DOHH2 (cell line): ENCODE results near the gene PCSK5.

Experiments used
- H3F3A ChIP-seq: fragments of 200-600 bp; sonication (generic), shearing (Covaris generic); 2 replicates; pipeline ENCODE4 v1.6.0; 2016; ENCODE audit warnings: antibody characterized with exemption, mild to moderate bottlenecking; ENCODE audit not compliant: control insufficient read depth, insufficient read depth
- H3K27ac ChIP-seq: fragments of 200-600 bp; sonication (generic); 2 replicates; pipeline ENCODE4 v1.5.1; 2014; ENCODE audit warnings: low read depth, mild to moderate bottlenecking, low read length, moderate library complexity
- H3K27me3 ChIP-seq: fragments of 200-600 bp; sonication (generic); 2 replicates; pipeline ENCODE4 v1.6.1; 2014; ENCODE audit warnings: mild to moderate bottlenecking, low read length, mixed read lengths; ENCODE audit not compliant: control insufficient read depth
- H3K36me3 ChIP-seq: fragments of 200-600 bp; sonication (generic); 2 replicates; pipeline ENCODE4 v1.6.1; 2014; ENCODE audit warnings: mild to moderate bottlenecking, low read length, moderate library complexity, mixed read lengths; ENCODE audit not compliant: control insufficient read depth
- H3K4me1 ChIP-seq: fragments of 200-600 bp; sonication (generic); 2 replicates; pipeline ENCODE4 v1.6.1; 2014; ENCODE audit warnings: mild to moderate bottlenecking, low read length, mixed read lengths; ENCODE audit not compliant: control insufficient read depth
- H3K4me2 ChIP-seq: fragments of 200-600 bp; sonication (generic); 2 replicates; pipeline ENCODE4 v1.6.0; 2014; ENCODE audit warnings: mild to moderate bottlenecking, low read length, moderate library complexity
- H3K4me3 ChIP-seq: fragments of 200-600 bp; sonication (generic); 2 replicates; pipeline ENCODE4 v1.5.1; 2014; ENCODE audit warnings: mild to moderate bottlenecking, low read length, mixed read lengths
- H3K79me2 ChIP-seq: fragments of 200-600 bp; sonication (generic); 2 replicates; pipeline ENCODE4 v1.6.1; 2014; ENCODE audit warnings: mild to moderate bottlenecking, low read length, mixed read lengths; ENCODE audit not compliant: control insufficient read depth
- H3K9me2 ChIP-seq: fragments of 200-600 bp; sonication (generic); replicated peaks from 2 replicates; pipeline ENCODE4 v1.6.1; 2014; ENCODE audit warnings: mild to moderate bottlenecking, low read length, mixed read lengths; ENCODE audit not compliant: control insufficient read depth
- H3K9me3 ChIP-seq: fragments of 200-600 bp; sonication (generic); 2 replicates; pipeline ENCODE4 v1.6.1; 2014; ENCODE audit warnings: antibody characterized with exemption, low read length, mixed read lengths; ENCODE audit not compliant: control insufficient read depth, insufficient read depth
- H4K20me1 ChIP-seq: fragments of 200-600 bp; sonication (generic); 2 replicates; pipeline ENCODE4 v1.6.0; 2014; ENCODE audit warnings: low read depth, mild to moderate bottlenecking, antibody characterized with exemption, low read length, moderate library complexity; ENCODE audit not compliant: control insufficient read depth, insufficient read depth
- EZH2phosphoT487 ChIP-seq: fragments of 200-600 bp; sonication (generic); IDR thresholded peaks from 2 replicates; pipeline ENCODE4 v1.6.1; 2017; ENCODE audit warnings: borderline replicate concordance, mild to moderate bottlenecking, antibody characterized with exemption, low read length, moderate library complexity, mixed read lengths
- TF ChIP-seq, protein P1 (sequence below): fragments of 200-600 bp; sonication (generic); IDR thresholded peaks from one replicate; pipeline ENCODE4 v1.5.1; 2014; ENCODE audit warnings: antibody characterized with exemption, mild to moderate bottlenecking, low read depth, low read length; ENCODE audit not compliant: poor library complexity, severe bottlenecking

Gene PCSK5

DNA sequence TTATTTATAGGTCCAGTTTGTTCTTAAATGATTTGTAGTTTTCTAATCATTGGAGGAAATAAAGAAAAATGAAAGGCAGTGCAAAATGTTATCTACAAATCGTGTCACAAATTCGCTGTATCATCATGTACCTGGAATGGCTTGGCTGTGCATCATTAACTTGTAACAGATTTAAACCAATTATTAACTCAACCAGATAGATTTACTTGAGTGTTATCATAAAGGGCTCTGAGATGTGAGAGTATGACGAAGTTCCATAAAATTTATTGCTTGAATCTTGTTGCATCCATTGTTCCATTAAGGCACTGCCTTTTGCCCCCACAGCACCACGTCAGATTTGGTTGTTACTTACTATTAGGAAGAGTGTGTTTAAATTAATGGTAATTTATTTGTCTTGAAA lies 23.5 kb downstream of the PCSK5 start:
- no peaks in the 10 kb centered on the region for H3F3A ChIP-seq
- H3K9me3 ChIP-seq: no peaks in the 10 kb centered on the region
- H3K36me3 ChIP-seq: no peaks in the 10 kb centered on the region
- H3K4me3 ChIP-seq: no peak overlapping the region
- H3K4me1 ChIP-seq: no peaks in the 10 kb centered on the region
- no peaks in the 10 kb centered on the region for H4K20me1 ChIP-seq
- no peaks in the 10 kb centered on the region for H3K9me2 ChIP-seq
- no peaks in the 10 kb centered on the region for H3K27me3 ChIP-seq
- TF ChIP-seq, protein P1, sequence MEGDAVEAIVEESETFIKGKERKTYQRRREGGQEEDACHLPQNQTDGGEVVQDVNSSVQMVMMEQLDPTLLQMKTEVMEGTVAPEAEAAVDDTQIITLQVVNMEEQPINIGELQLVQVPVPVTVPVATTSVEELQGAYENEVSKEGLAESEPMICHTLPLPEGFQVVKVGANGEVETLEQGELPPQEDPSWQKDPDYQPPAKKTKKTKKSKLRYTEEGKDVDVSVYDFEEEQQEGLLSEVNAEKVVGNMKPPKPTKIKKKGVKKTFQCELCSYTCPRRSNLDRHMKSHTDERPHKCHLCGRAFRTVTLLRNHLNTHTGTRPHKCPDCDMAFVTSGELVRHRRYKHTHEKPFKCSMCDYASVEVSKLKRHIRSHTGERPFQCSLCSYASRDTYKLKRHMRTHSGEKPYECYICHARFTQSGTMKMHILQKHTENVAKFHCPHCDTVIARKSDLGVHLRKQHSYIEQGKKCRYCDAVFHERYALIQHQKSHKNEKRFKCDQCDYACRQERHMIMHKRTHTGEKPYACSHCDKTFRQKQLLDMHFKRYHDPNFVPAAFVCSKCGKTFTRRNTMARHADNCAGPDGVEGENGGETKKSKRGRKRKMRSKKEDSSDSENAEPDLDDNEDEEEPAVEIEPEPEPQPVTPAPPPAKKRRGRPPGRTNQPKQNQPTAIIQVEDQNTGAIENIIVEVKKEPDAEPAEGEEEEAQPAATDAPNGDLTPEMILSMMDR: no peak
- TF ChIP-seq EZH2phosphoT487: no peak
- no peak overlapping the region for H3K27ac ChIP-seq
- no peaks in the 10 kb centered on the region for H3K79me2 ChIP-seq
- H3K4me2 ChIP-seq: no peak overlapping the region

DNA sequence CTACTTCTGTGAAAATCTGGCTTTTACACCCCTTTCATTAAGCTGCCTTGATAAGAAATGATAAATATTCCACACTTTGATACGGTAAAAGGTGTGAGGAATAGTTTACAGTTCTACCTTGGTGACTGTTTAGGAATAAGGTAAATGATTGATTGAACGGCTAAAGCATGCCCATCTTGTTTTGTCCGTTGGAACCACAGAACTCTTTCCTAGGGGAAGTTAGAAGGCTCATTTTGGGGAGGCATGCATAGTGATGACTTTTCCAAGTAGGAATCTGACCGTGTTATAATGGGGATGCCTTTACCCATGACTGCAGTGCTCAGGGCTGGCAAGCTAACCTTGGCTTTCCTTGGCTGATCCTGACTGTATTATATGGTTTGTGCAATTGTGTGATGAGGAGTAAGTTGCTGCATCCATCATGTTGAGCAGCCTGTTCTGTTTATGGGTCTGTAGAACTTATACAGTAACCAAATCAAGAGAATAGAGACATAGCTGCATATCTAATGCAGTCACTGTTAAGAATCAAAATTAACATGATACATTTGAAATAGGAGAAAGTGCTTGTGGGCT lies 24.5 kb downstream of the PCSK5 start:
- no peak overlapping the region for H3K4me3 ChIP-seq
- TF ChIP-seq EZH2phosphoT487: no peak
- TF ChIP-seq, protein P1: no peak
- H3K4me2 ChIP-seq: no peak overlapping the region
- no peaks in the 10 kb centered on the region for H4K20me1 ChIP-seq
- no peaks in the 10 kb centered on the region for H3K9me2 ChIP-seq
- H3K79me2 ChIP-seq: no peaks in the 10 kb centered on the region
- H3K27ac ChIP-seq: no peak overlapping the region
- H3K27me3 ChIP-seq: no peaks in the 10 kb centered on the region
- no peaks in the 10 kb centered on the region for H3K36me3 ChIP-seq
- H3K9me3 ChIP-seq: no peaks in the 10 kb centered on the region
- H3F3A ChIP-seq: no peaks in the 10 kb centered on the region
- no peaks in the 10 kb centered on the region for H3K4me1 ChIP-seq

DNA sequence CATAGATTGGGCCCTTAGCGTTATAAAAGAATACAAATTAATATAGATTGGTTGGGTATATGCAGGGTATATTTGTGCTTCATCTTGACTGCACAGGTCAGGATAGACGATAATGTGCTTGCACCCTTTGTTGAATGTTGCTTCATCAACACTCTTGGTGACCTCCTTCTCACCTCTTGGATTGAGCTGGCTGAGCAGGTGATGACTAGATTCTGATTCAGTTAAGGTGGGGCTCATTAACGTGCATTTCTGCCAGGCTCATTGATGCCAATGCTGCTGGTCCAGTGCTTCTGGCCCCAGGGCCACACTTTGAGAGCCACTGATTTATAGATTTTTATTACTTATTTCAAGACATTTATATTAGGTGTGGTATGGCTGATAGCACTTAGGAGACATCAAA lies 27.7 kb downstream of the PCSK5 start:
- Histone ChIP-seq H3K79me2 (no peaks in the 10 kb centered on the region), H3K4me2 (no peak overlapping the region), H3K4me1 (no peaks in the 10 kb centered on the region), H3K4me3 (no peak overlapping the region), H3F3A (no peaks in the 10 kb centered on the region), H3K9me2 (no peaks in the 10 kb centered on the region), H4K20me1 (no peaks in the 10 kb centered on the region), H3K36me3 (no peaks in the 10 kb centered on the region), H3K27me3 (no peaks in the 10 kb centered on the region), H3K9me3 (no peaks in the 10 kb centered on the region), H3K27ac (no peak overlapping the region)
- TF ChIP-seq EZH2phosphoT487: no peak
- TF ChIP-seq, protein P1: no peak

DNA sequence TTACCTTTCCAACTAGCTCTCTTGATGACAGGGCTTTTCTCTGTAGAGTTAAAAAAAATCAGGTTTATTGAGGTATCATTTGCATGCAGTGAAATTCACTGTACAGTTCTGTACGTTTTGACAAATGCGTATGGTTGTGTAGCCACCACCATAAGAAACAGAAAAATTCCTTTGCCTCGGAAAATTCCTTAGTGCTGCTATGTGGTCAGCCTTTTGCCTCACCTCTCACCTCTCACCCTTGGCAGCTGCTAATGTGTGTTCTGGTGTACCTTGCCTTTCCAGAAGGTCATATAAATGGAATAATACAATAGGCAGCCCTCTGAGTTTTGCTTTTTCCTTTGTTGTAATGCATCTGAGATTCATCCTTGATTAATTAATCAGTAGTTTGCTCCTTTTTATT lies 28.4 kb downstream of the PCSK5 start:
- no peak for TF ChIP-seq EZH2phosphoT487
- TF ChIP-seq, protein P1: no peak
- H3K27ac ChIP-seq: no peak overlapping the region
- H3K36me3 ChIP-seq: no peaks in the 10 kb centered on the region
- no peaks in the 10 kb centered on the region for H4K20me1 ChIP-seq
- H3K4me1 ChIP-seq: no peaks in the 10 kb centered on the region
- H3K4me2 ChIP-seq: no peak overlapping the region
- no peaks in the 10 kb centered on the region for H3F3A ChIP-seq
- no peak overlapping the region for H3K4me3 ChIP-seq
- no peaks in the 10 kb centered on the region for H3K9me3 ChIP-seq
- no peaks in the 10 kb centered on the region for H3K9me2 ChIP-seq
- no peaks in the 10 kb centered on the region for H3K27me3 ChIP-seq
- no peaks in the 10 kb centered on the region for H3K79me2 ChIP-seq
